ENCODE results near the gene C9orf50.

Gene C9orf50

DNA sequence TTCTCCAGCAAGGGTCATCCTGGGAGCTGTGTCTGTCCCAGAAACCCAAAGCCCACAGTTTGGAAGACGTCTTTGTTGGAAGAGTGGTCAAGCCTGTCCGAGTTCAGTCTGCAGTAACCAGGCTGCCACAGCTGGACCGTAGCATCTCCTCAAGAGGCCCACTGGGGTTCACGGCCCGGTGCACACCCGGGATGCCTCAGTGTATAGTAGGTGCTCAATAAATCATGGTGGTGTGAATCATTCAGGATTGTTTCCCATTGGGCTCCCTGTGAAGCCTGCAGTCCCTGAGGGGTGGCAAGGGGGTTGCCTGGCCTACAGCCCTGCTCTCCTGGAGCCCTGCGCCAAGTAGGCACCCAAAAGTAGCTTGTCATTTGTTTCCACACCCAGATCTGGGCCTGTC lies 34.3 kb upstream of the C9orf50 start:
- H3K4me1 ChIP-seq = no peaks in the 10 kb centered on the region
- no peaks in the 10 kb centered on the region for H3K79me2 ChIP-seq
- no peak overlapping the region for H3K27ac ChIP-seq
- H3K4me2 ChIP-seq (ENCODE audit: low read length) = no peak overlapping the region
- no peak overlapping the region for H2AFZ ChIP-seq
- TF ChIP-seq, protein P1, sequence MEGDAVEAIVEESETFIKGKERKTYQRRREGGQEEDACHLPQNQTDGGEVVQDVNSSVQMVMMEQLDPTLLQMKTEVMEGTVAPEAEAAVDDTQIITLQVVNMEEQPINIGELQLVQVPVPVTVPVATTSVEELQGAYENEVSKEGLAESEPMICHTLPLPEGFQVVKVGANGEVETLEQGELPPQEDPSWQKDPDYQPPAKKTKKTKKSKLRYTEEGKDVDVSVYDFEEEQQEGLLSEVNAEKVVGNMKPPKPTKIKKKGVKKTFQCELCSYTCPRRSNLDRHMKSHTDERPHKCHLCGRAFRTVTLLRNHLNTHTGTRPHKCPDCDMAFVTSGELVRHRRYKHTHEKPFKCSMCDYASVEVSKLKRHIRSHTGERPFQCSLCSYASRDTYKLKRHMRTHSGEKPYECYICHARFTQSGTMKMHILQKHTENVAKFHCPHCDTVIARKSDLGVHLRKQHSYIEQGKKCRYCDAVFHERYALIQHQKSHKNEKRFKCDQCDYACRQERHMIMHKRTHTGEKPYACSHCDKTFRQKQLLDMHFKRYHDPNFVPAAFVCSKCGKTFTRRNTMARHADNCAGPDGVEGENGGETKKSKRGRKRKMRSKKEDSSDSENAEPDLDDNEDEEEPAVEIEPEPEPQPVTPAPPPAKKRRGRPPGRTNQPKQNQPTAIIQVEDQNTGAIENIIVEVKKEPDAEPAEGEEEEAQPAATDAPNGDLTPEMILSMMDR (IDR thresholded peaks at IDR 0.05) = no peak
- H3K9me3 ChIP-seq (ENCODE audit: control insufficient read depth, low read length) = no peaks in the 10 kb centered on the region
- no peak overlapping the region for H3K4me3 ChIP-seq (ENCODE audit: low read depth, low read length)
- H3K27me3 ChIP-seq (ENCODE audit: control insufficient read depth, insufficient read depth, low read length) = no peaks in the 10 kb centered on the region
- no peak overlapping the region for H3K9ac ChIP-seq
- H3K36me3 ChIP-seq (ENCODE audit: control insufficient read depth, insufficient read depth, low read length) = no peaks in the 10 kb centered on the region

DNA sequence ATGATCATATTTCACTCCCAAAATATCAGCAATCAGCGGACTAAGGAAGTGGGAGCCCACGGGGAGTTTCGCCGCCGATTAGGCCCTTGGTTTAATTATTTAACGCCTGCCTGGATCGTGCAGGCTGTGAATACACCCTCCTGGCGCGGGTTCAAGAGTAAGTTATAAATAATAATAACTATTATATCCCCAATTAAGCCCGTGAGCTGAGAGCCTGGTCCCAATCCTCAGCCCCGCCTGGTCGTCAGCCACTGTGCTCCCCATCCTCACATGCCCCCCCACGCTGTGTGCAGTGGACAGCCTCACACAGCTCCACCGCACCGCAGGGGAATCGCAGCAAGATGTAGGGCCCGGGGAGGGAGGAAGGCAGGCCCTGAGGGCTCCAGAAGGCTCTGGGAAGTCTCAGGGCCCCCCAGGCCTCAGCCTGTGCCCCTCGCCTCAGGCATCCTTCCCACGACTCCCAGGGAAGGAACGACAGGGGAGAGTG lies 33.7 kb upstream of the C9orf50 start:
- Histone ChIP-seq H3K27ac (no peak overlapping the region), H2AFZ (no peak overlapping the region), H3K79me2 (no peaks in the 10 kb centered on the region), H3K27me3 (ENCODE audit: control insufficient read depth, insufficient read depth, low read length) (no peaks in the 10 kb centered on the region), H3K36me3 (ENCODE audit: control insufficient read depth, insufficient read depth, low read length) (no peaks in the 10 kb centered on the region), H3K9me3 (ENCODE audit: control insufficient read depth, low read length) (no peaks in the 10 kb centered on the region), H3K4me2 (ENCODE audit: low read length) (no peak overlapping the region), H3K9ac (no peak overlapping the region), H3K4me1 (no peaks in the 10 kb centered on the region), H3K4me3 (ENCODE audit: low read depth, low read length) (no peak overlapping the region)
- TF ChIP-seq, protein P1 (IDR thresholded peaks at IDR 0.05) = no peak

DNA sequence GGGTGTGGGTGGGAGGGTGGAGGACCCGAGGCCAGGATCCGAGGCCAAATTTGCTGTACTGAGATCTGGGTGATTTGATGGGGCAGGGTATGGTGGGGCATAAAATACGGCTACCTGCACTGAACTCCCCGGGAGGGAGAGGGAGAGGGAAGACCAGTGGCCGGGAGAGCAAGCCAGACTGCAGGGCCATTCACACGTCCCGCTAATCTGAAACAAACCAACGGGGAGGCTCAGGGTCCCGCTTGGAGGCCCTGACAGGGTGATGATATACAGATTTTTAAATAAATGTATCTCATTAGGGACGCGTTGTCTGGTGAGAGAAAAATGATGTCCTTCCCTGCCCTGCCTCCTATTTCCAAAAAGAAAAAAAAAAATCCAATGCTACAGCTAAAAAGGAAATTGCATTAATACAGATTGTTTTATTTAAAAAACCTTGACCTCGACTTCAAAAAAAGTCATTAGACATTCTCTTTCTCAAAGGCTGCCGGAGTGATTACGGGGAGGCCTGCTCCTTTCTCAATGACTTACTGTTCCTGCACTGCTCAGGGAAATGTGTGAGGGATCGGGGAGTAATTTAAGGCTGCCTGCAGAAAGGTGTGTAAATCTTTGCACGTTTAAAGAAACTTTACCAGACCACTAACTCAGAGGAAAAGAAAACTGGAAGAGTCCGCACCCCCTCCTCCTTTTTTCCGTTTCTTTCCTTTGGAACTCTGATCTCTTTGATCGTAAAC lies 33.1 kb upstream of the C9orf50 start:
- H3K27ac ChIP-seq = no peak overlapping the region
- H3K9me3 ChIP-seq (ENCODE audit: control insufficient read depth, low read length) = no peaks in the 10 kb centered on the region
- no peak overlapping the region for H3K4me2 ChIP-seq (ENCODE audit: low read length)
- TF ChIP-seq, protein P1 (IDR thresholded peaks at IDR 0.05) = no peak
- no peaks in the 10 kb centered on the region for H3K36me3 ChIP-seq (ENCODE audit: control insufficient read depth, insufficient read depth, low read length)
- no peaks in the 10 kb centered on the region for H3K4me1 ChIP-seq
- H3K79me2 ChIP-seq = no peaks in the 10 kb centered on the region
- no peaks in the 10 kb centered on the region for H3K27me3 ChIP-seq (ENCODE audit: control insufficient read depth, insufficient read depth, low read length)
- H3K9ac ChIP-seq = no peak overlapping the region
- H2AFZ ChIP-seq = no peak overlapping the region
- no peak overlapping the region for H3K4me3 ChIP-seq (ENCODE audit: low read depth, low read length)

DNA sequence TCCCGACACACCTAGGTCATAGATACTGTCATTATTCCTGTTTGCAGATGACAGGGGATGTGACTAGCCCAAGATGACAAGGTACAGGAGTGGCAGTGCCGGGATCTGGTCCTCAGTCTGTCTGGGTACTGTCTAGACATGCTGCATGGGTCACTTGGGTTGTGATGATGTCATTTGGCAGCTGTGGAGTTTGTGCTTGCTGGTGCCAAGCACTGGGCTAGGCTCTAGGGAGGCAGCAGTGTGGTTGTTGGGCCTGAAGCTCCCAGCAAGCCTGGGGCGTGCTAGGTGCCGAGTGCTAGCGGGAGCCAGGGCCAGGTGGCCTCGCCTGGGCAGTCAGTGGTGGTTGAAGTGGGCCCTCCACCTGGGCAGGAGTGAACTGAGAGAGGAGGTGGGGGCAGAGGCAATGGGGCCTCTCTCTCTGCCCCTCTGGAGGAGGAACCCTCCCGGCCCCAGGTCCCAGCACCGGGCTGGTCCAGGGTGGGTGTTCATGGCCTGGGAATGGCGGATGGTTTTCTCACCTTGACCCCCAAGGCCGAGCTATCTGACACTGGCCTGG lies 29.9 kb upstream of the C9orf50 start:
- H3K36me3 ChIP-seq (ENCODE audit: control insufficient read depth, insufficient read depth, low read length) = no peaks in the 10 kb centered on the region
- no peaks in the 10 kb centered on the region for H3K4me1 ChIP-seq
- no peaks in the 10 kb centered on the region for H3K79me2 ChIP-seq
- no peaks in the 10 kb centered on the region for H3K27me3 ChIP-seq (ENCODE audit: control insufficient read depth, insufficient read depth, low read length)
- H3K4me2 ChIP-seq (ENCODE audit: low read length) = no peak overlapping the region
- H3K9ac ChIP-seq = no peak overlapping the region
- no peak overlapping the region for H2AFZ ChIP-seq
- TF ChIP-seq, protein P1 (IDR thresholded peaks at IDR 0.05) = no peak
- no peaks in the 10 kb centered on the region for H3K9me3 ChIP-seq (ENCODE audit: control insufficient read depth, low read length)
- no peak overlapping the region for H3K4me3 ChIP-seq (ENCODE audit: low read depth, low read length)
- H3K27ac ChIP-seq = no peak overlapping the region

Measured in parathyroid adenoma (tissue), 2 donors.